Omental fat pad (tissue), 4 donors: ENCODE data around the gene GPR62. TPM values are rescaled to one million over a fixed set of nuclear protein-coding genes. Genes with fewer than 3 reads are reported as not detected.

ENCODE experiments used
- ATAC-seq: fragments of 150-250 bp; one replicate; pipeline ENCODE4 v1.9.1; 2016; ENCODE audit warnings: mild to moderate bottlenecking, moderate library complexity; ENCODE audit not compliant: low FRiP score
- DNase-seq: peaks from one replicate; pipeline ENCODE4 v3.0.0-alpha.2; 2019; ENCODE audit warnings: low spot score
- total RNA-seq, 4 donors: library from RNA; depleted of rRNA; stranded (reverse); fragments of >200 nt; gene quantifications; one replicate each; pipeline ENCODE4 v1.1.0, GENCODE V29; 2016
- TF ChIP-seq, protein P1 (sequence below), 3 donors: fragments of 450-650 bp; IDR thresholded peaks; one replicate each; pipeline ENCODE4 v1.5.1; 2016 to 2017; ENCODE audit warnings: antibody characterized with exemption in 3 of 3, mild to moderate bottlenecking in 3 of 3, moderate library complexity in 2 of 3

Gene GPR62
- total RNA-seq, 4 donors from 2014 or later, result 0.19 to 0.37 (median 0.24) TPM; not detected in 1

DNA sequence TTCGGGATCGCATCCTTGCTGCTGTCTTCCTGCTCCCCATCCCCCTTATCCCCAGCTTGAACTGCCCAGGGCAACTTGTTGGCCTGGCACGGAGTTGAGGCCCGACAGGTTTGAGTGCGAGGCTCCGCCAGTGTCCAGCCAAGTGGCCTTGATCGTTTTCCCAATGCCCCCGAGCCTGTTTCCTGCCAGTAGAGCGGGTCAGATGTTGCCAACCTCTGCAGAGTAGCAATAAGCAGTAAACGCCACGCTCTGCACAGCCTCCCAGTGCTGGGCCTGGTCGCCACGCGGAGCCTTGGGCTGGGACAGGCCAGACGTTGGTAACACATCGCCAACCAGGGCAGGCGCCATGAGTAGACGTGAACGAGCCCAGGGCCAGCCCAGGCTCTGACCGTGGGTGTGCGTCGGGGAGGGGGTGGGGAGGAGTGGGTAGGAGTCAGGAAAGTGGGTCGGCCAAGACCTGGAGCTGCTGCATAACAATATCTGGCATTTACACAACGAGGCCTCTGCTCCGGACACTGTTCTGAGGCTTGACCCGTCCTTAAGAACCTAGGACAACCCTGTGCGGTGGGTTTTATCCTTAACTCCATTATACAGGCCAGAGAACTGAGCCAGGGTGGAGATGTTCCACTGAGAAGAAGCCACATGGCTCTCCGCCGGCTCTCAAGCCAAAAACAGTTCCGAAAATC, 19.2 kb downstream of the GPR62 start:
- DNase-seq (no peak), ATAC-seq (peak; percentile 17)
- TF ChIP-seq, protein P1, sequence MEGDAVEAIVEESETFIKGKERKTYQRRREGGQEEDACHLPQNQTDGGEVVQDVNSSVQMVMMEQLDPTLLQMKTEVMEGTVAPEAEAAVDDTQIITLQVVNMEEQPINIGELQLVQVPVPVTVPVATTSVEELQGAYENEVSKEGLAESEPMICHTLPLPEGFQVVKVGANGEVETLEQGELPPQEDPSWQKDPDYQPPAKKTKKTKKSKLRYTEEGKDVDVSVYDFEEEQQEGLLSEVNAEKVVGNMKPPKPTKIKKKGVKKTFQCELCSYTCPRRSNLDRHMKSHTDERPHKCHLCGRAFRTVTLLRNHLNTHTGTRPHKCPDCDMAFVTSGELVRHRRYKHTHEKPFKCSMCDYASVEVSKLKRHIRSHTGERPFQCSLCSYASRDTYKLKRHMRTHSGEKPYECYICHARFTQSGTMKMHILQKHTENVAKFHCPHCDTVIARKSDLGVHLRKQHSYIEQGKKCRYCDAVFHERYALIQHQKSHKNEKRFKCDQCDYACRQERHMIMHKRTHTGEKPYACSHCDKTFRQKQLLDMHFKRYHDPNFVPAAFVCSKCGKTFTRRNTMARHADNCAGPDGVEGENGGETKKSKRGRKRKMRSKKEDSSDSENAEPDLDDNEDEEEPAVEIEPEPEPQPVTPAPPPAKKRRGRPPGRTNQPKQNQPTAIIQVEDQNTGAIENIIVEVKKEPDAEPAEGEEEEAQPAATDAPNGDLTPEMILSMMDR (IDR thresholded peaks at IDR 0.05), result no peak

DNA sequence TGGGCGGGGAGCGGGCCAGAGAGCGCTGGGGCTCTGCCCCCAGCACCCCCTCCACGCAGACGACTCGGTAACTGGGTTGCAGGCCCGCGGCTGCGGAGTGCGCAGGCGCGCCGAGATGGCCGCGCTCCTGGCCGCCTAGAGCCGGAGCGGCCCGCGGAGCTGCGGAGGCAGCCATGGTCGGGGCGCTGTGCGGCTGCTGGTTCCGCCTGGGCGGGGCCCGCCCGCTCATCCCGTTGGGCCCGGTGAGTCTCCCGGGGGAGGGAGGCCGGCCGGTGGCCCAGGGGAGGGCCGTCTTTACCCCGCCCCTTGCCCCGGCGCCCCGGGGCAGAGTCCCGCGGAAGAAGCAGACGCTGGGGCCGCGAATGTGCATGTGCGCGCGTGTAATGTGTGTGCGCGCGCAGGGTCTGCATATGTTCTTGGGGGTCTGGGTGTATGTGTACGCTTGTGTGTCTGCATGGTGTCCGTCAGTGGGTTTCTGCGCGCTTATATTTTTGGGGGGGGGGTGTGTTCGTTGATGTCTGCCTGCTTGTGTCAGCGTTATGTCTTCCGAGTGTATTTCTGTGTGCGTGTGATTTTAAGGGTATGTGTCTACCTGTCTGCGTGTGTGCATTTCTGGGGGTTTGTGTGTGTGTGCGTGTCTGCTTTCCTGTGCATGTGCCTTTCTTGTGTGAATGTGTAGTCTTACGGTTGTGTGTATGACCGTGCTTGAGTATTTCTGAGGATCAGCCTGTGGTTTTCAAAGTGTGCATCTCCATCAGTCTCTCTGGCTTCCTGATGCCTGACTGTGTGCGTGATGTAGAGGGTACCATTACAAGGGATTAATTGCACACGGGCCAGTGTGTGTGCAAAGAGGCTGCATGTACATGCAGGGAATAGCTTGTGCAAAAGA, 20.0 kb downstream of the GPR62 start, which contains the start of gene ABHD14A:
Gene ABHD14A (plus strand): TSS at position 102 of the 889 bp plus-strand sequence. CDS start 72 bp downstream, at position 174.
- DNase-seq, result no peak

DNA sequence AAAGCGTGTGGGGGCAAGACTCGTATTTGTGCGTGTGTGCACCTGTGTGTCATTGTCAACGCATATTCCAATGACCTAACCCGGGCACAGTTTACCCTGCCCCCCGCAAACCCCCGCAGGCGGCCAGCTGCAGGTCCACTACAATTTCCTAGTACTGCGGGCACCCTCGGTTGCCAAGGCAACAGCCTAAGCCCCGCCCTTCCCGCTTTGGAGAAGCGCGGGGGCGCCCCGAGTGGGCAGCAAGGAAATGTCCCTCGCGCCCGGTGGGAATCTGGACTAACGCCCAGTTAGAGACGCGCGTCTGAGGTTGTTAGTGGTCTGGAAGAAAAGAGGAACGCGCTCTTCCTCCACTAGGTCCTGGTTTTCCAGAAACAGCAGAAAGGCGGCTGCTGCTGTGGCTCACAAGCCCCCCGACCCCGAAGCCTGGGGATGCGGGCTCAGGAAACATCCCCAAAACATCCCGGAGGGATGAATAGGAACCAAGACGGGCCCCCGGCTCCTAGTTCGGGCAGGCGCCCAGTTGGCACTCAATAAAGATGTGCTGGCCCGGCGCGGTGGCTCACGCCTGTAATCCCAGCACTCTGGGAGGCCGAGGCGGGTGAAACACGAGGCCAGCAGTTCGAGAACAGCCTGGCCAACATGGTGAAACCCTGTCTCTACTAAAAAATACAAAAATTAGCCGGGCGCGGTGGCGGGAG, 20.8 kb downstream of the GPR62 start:
- TF ChIP-seq, protein P1 (IDR thresholded peaks at IDR 0.05), result no peak
- DNase-seq (peak; percentile 72), ATAC-seq (no peak)

More for the DNA sequence above, 20.0 kb downstream of the GPR62 start, which contains the start of gene ABHD14A:
- TF ChIP-seq, protein P1 (IDR thresholded peaks at IDR 0.05), result no peak
- peak; percentile 76 for ATAC-seq

DNA sequence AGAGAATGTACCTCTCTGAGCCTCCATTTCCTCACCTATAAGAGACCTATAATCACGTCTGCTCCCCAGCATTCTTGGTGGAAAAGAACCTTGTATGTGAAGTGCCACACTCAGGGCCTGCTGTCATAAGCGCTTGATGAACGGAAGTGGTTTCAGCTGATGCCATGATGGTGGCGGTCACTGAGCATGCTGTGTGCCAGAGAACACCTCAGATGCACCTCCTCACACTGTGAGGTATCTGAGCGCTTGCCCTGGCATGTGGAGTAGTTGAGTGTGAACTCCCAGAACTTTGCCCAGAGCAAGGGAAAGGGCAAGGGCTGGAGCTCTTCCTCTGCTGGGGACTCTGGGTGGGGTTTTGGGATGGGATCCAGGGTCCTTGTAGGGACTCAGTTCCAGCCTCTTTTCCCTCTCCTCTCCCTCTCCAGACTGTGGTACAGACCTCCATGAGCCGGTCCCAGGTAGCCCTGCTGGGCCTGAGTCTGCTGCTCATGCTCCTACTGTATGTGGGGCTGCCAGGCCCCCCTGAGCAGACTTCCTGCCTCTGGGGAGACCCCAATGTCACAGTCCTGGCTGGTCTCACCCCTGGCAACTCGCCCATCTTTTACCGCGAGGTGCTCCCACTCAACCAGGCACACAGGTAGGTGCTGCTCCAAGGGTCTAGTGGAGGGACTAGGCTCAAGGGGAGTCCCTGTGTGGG, 22.4 kb downstream of the GPR62 start:
- no peak for DNase-seq
- TF ChIP-seq, protein P1 (IDR thresholded peaks at IDR 0.05), result no peak
- ATAC-seq, result no peak

DNA sequence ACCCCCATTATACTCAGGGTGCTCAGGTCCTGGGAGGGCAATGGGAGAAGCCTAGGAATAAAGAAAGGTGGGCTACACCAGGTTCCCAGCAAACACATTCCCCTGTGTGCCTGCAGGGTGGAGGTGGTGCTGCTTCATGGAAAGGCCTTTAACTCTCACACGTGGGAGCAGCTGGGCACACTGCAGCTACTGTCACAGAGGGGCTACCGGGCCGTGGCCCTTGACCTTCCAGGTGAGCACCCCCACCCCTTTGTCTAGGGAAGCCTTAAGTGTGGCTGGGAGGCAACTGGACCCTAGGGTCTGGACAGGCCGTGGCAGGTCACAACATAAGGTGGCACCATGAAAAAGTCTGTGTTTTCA, 22.9 kb downstream of the GPR62 start:
- no peak for ATAC-seq
- TF ChIP-seq, protein P1 (IDR thresholded peaks at IDR 0.05), result no peak
- no peak for DNase-seq

DNA sequence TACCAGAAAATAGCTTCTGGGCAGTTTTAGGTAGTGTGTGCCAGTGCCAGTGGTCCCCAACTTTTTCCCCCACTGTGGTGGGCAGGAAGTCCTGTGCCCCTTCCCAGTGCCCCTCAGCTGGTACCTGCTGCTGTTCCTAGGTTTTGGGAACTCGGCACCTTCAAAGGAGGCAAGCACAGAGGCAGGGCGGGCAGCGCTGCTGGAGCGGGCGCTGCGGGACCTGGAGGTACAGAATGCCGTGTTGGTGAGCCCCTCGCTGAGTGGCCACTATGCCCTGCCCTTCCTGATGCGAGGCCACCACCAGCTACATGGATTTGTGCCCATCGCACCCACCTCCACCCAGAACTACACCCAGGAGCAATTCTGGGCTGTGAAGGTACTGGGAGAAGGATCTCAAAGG, 25.1 kb downstream of the GPR62 start:
- TF ChIP-seq, protein P1 (IDR thresholded peaks at IDR 0.05), result no peak
- DNase-seq (no peak), ATAC-seq (no peak)
